WTC11 (cell line): ENCODE data around the gene PATL2. TPM values are rescaled to one million over a fixed set of nuclear protein-coding genes. Genes with fewer than 3 reads are reported as not detected.

Source experiments
- ATAC-seq: fragments of 200-7000 bp; cut with Tn5 transposase; 2 replicates; pipeline ENCODE4 v1.10.0; 2021; ENCODE audit warnings: mild to moderate bottlenecking, moderate library complexity
- CTCF ChIA-PET: fragments of 300-600 bp; sonication (Branson Sonifier 250); formaldehyde crosslinking; loops from one replicate; lab custom pipeline; 2021; ENCODE audit warnings: antibody characterized with exemption; lab: Charles Lee
- POLR2A ChIA-PET: fragments of 350-600 bp; sonication (Branson Sonifier 250); formaldehyde crosslinking; loops from one replicate; lab custom pipeline; 2021; ENCODE audit warnings: antibody characterized with exemption; lab: Charles Lee
- DNase-seq: peaks from one replicate; pipeline ENCODE4 v3.0.0; 2021; ENCODE audit warnings: low spot score
- H3K27ac Mint-ChIP-seq: 2 replicates; pipeline ENCODE4 v1.8.0; 2021; ENCODE audit warnings: mixed read lengths
- H3K27me3 Mint-ChIP-seq: 2 replicates; pipeline ENCODE4 v1.8.0; 2021; ENCODE audit warnings: low read depth, mild to moderate bottlenecking, moderate library complexity, mixed read lengths
- H3K36me3 Mint-ChIP-seq: 2 replicates; pipeline ENCODE4 v1.8.0; 2021; ENCODE audit warnings: mixed read lengths
- H3K4me1 Mint-ChIP-seq: 2 replicates; pipeline ENCODE4 v1.8.0; 2022; ENCODE audit warnings: mixed read lengths
- H3K4me3 Mint-ChIP-seq: 2 replicates; pipeline ENCODE4 v1.8.0; 2021; ENCODE audit warnings: mild to moderate bottlenecking, moderate library complexity, mixed read lengths
- H3K9me3 Mint-ChIP-seq: 2 replicates; pipeline ENCODE4 v1.8.0; 2021; ENCODE audit warnings: mixed read lengths
- ATF1 ChIP-seq: sonication (generic); formaldehyde crosslinking; IDR thresholded peaks from 2 replicates; pipeline ENCODE4 v1.8.1; 2023; ENCODE audit warnings: mild to moderate bottlenecking, moderate library complexity, missing genetic modification reagents
- CBFB ChIP-seq: sonication (generic); formaldehyde crosslinking; IDR thresholded peaks from 2 replicates; pipeline ENCODE4 v1.8.1; 2022; ENCODE audit warnings: mild to moderate bottlenecking, low read depth, missing genetic modification reagents
- CREM ChIP-seq: sonication (generic); formaldehyde crosslinking; IDR thresholded peaks from 2 replicates; pipeline ENCODE4 v1.8.1; 2022; ENCODE audit warnings: mild to moderate bottlenecking, missing genetic modification reagents, moderate library complexity
- ESRRA ChIP-seq: sonication (generic); formaldehyde crosslinking; IDR thresholded peaks from 2 replicates; pipeline ENCODE4 v1.8.1; 2022; ENCODE audit warnings: mild to moderate bottlenecking, missing genetic modification reagents, borderline replicate concordance
- FOXK1 ChIP-seq: sonication (generic); formaldehyde crosslinking; IDR thresholded peaks from 2 replicates; pipeline ENCODE4 v1.8.0; 2022; ENCODE audit warnings: mild to moderate bottlenecking, moderate library complexity, missing genetic modification reagents
- IRF2 ChIP-seq: sonication (generic); formaldehyde crosslinking; IDR thresholded peaks from 2 replicates; pipeline ENCODE4 v1.8.0; 2022; ENCODE audit warnings: low read depth, missing genetic modification reagents, borderline replicate concordance
- KAT7 ChIP-seq: sonication (generic); formaldehyde crosslinking; IDR thresholded peaks from 2 replicates; pipeline ENCODE4 v1.8.1; 2023; ENCODE audit warnings: missing genetic modification reagents, mild to moderate bottlenecking, borderline replicate concordance
- NFE2L1 ChIP-seq: sonication (generic); formaldehyde crosslinking; IDR thresholded peaks from 2 replicates; pipeline ENCODE4 v1.8.1; 2023; ENCODE audit warnings: missing genetic modification reagents
- NR2C2 ChIP-seq: sonication (generic); formaldehyde crosslinking; IDR thresholded peaks from 2 replicates; pipeline ENCODE4 v1.8.0; 2022; ENCODE audit warnings: mild to moderate bottlenecking, missing genetic modification reagents
- OVOL2 ChIP-seq: fragments of 250-450 bp; sonication (Bioruptor Pico); IDR thresholded peaks from 2 replicates; pipeline ENCODE4 v1.9.0; 2021; ENCODE audit warnings: mild to moderate bottlenecking, borderline replicate concordance
- SOX15 ChIP-seq: fragments of 250-450 bp; sonication (Bioruptor Pico); IDR thresholded peaks from 2 replicates; pipeline ENCODE4 v1.9.0; 2021; ENCODE audit warnings: mild to moderate bottlenecking
- ZBTB21 ChIP-seq: sonication (generic); formaldehyde crosslinking; IDR thresholded peaks from 2 replicates; pipeline ENCODE4 v1.8.1; 2023; ENCODE audit warnings: mild to moderate bottlenecking, missing genetic modification reagents, borderline replicate concordance
- ZNF138 ChIP-seq: sonication (generic); formaldehyde crosslinking; conservative IDR thresholded peaks from 2 replicates; pipeline ENCODE4 v1.8.1; 2022; ENCODE audit warnings: mild to moderate bottlenecking, moderate library complexity, missing genetic modification reagents
- ZNF219 ChIP-seq: sonication (generic); formaldehyde crosslinking; IDR thresholded peaks from 2 replicates; pipeline ENCODE4 v1.8.0; 2023; ENCODE audit warnings: missing genetic modification reagents, mild to moderate bottlenecking, borderline replicate concordance
- ZNF232 ChIP-seq: sonication (generic); formaldehyde crosslinking; IDR thresholded peaks from 2 replicates; pipeline ENCODE4 v1.8.0; 2022; ENCODE audit warnings: mild to moderate bottlenecking, missing genetic modification reagents
- ZNF317 ChIP-seq: sonication (generic); formaldehyde crosslinking; IDR thresholded peaks from 2 replicates; pipeline ENCODE4 v1.8.1; 2023; ENCODE audit warnings: low read depth, mild to moderate bottlenecking, moderate library complexity, missing genetic modification reagents, borderline replicate concordance
- ZNF396 ChIP-seq: fragments of 250-450 bp; sonication (Bioruptor Pico); IDR thresholded peaks from 2 replicates; pipeline ENCODE4 v1.8.0; 2021; ENCODE audit warnings: mild to moderate bottlenecking, moderate library complexity, borderline replicate concordance
- ZNF416 ChIP-seq: fragments of 250-450 bp; sonication (Bioruptor Pico); IDR thresholded peaks from 2 replicates; pipeline ENCODE4 v1.9.0; 2021; ENCODE audit warnings: mild to moderate bottlenecking, inconsistent platforms
- total RNA-seq: library from RNA; stranded (reverse); gene quantifications from 3 replicates; pipeline ENCODE4 v1.2.3, GENCODE V29; 2021
- TF ChIP-seq, protein P1 (sequence below): sonication (generic); formaldehyde crosslinking; IDR thresholded peaks from 2 replicates; pipeline ENCODE4 v1.8.1; 2023; ENCODE audit warnings: mild to moderate bottlenecking, missing genetic modification reagents
- TF ChIP-seq, protein P2 (sequence below): sonication (generic); formaldehyde crosslinking; IDR thresholded peaks from 2 replicates; pipeline ENCODE4 v1.8.1; 2023; ENCODE audit warnings: mild to moderate bottlenecking, missing genetic modification reagents, borderline replicate concordance
- TF ChIP-seq, protein P3 (sequence below): sonication (generic); formaldehyde crosslinking; IDR thresholded peaks from 2 replicates; pipeline ENCODE4 v1.8.1; 2022; ENCODE audit warnings: mild to moderate bottlenecking, moderate library complexity, missing genetic modification reagents

Gene PATL2
- total RNA-seq, 1 experiment from 2014 or later, result 0.59 TPM

DNA sequence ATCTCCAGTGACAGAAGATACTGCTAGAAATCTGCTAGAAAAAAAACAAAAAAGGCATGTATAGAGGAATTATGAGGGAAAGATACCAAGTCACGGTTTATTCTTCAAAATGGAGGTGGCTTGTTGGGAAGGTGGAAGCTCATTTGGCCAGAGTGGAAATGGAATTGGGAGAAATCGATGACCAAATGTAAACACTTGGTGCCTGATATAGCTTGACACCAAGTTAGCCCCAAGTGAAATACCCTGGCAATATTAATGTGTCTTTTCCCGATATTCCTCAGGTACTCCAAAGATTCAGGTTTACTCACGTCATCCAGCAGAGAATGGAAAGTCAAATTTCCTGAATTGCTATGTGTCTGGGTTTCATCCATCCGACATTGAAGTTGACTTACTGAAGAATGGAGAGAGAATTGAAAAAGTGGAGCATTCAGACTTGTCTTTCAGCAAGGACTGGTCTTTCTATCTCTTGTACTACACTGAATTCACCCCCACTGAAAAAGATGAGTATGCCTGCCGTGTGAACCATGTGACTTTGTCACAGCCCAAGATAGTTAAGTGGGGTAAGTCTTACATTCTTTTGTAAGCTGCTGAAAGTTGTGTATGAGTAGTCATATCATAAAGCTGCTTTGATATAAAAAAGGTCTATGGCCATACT lies 4.1 kb upstream of the PATL2 start (continued):
- TF ChIP-seq NFE2L1 (CRISPR knock-in tag) (no peak), NR2C2 (CRISPR knock-in tag) (no peak), ZNF138 (CRISPR knock-in tag) (no peak), ZNF416 (CRISPR knock-in tag) (no peak), ZBTB21 (CRISPR knock-in tag) (no peak), CBFB (CRISPR knock-in tag) (no peak), KAT7 (CRISPR knock-in tag) (no peak), ESRRA (CRISPR knock-in tag) (no peak), IRF2 (CRISPR knock-in tag) (no peak), ZNF396 (CRISPR knock-in tag) (no peak), ATF1 (CRISPR knock-in tag) (no peak)
- TF ChIP-seq, protein P1, sequence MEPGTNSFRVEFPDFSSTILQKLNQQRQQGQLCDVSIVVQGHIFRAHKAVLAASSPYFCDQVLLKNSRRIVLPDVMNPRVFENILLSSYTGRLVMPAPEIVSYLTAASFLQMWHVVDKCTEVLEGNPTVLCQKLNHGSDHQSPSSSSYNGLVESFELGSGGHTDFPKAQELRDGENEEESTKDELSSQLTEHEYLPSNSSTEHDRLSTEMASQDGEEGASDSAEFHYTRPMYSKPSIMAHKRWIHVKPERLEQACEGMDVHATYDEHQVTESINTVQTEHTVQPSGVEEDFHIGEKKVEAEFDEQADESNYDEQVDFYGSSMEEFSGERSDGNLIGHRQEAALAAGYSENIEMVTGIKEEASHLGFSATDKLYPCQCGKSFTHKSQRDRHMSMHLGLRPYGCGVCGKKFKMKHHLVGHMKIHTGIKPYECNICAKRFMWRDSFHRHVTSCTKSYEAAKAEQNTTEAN, result no peak

DNA sequence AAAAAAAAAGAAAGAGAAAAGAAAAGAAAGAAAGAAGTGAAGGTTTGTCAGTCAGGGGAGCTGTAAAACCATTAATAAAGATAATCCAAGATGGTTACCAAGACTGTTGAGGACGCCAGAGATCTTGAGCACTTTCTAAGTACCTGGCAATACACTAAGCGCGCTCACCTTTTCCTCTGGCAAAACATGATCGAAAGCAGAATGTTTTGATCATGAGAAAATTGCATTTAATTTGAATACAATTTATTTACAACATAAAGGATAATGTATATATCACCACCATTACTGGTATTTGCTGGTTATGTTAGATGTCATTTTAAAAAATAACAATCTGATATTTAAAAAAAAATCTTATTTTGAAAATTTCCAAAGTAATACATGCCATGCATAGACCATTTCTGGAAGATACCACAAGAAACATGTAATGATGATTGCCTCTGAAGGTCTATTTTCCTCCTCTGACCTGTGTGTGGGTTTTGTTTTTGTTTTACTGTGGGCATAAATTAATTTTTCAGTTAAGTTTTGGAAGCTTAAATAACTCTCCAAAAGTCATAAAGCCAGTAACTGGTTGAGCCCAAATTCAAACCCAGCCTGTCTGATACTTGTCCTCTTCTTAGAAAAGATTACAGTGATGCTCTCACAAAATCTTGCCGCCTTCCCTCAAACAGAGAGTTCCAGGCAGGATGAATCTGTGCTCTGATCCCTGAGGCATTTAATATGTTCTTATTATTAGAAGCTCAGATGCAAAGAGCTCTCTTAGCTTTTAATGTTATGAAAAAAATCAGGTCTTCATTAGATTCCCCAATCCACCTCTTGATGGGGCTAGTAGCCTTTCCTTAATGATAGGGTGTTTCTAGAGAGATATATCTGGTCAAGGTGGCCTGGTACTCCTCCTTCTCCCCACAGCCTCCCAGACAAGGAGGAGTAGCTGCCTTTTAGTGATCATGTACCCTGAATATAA lies 2.2 kb upstream of the PATL2 start:
- no peak for DNase-seq

More for the DNA sequence above, 2.2 kb upstream of the PATL2 start:
- peaks cover 13% of the 10 kb centered on the region for H3K4me1 Mint-ChIP-seq
- TF ChIP-seq, protein P2, sequence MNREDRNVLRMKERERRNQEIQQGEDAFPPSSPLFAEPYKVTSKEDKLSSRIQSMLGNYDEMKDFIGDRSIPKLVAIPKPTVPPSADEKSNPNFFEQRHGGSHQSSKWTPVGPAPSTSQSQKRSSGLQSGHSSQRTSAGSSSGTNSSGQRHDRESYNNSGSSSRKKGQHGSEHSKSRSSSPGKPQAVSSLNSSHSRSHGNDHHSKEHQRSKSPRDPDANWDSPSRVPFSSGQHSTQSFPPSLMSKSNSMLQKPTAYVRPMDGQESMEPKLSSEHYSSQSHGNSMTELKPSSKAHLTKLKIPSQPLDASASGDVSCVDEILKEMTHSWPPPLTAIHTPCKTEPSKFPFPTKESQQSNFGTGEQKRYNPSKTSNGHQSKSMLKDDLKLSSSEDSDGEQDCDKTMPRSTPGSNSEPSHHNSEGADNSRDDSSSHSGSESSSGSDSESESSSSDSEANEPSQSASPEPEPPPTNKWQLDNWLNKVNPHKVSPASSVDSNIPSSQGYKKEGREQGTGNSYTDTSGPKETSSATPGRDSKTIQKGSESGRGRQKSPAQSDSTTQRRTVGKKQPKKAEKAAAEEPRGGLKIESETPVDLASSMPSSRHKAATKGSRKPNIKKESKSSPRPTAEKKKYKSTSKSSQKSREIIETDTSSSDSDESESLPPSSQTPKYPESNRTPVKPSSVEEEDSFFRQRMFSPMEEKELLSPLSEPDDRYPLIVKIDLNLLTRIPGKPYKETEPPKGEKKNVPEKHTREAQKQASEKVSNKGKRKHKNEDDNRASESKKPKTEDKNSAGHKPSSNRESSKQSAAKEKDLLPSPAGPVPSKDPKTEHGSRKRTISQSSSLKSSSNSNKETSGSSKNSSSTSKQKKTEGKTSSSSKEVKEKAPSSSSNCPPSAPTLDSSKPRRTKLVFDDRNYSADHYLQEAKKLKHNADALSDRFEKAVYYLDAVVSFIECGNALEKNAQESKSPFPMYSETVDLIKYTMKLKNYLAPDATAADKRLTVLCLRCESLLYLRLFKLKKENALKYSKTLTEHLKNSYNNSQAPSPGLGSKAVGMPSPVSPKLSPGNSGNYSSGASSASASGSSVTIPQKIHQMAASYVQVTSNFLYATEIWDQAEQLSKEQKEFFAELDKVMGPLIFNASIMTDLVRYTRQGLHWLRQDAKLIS (CRISPR knock-in tag), result no peak
- TF ChIP-seq FOXK1 (CRISPR knock-in tag) (no peak), ZBTB21 (CRISPR knock-in tag) (no peak), CREM (CRISPR knock-in tag) (no peak), OVOL2 (CRISPR knock-in tag) (no peak), ZNF232 (CRISPR knock-in tag) (no peak), SOX15 (CRISPR knock-in tag) (no peak), ZNF219 (no peak), ZNF317 (CRISPR knock-in tag) (no peak)
- TF ChIP-seq, protein P3, sequence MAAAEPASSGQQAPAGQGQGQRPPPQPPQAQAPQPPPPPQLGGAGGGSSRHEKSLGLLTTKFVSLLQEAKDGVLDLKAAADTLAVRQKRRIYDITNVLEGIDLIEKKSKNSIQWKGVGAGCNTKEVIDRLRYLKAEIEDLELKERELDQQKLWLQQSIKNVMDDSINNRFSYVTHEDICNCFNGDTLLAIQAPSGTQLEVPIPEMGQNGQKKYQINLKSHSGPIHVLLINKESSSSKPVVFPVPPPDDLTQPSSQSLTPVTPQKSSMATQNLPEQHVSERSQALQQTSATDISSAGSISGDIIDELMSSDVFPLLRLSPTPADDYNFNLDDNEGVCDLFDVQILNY (CRISPR knock-in tag), result no peak
- H3K27ac Mint-ChIP-seq, result no peak overlapping the region
- no peaks in the 10 kb centered on the region for H3K9me3 Mint-ChIP-seq
- H3K36me3 Mint-ChIP-seq, result peaks cover 21% of the 10 kb centered on the region
- ChIA-PET POLR2A (interaction anchor here (1.0 to 4.0 kb wide), 4 partner anchors 15 to 50 kb away, joined by 3 to 37 read pairs (median 4); no protein-coding TSS in a partner anchor), CTCF (interaction anchor here (0.6 to 4.5 kb wide), 21 partner anchors 14 to 405 kb away, joined by 3 to 92 read pairs (median 3); partner anchors contain the start of genes SPG11 and TRIM69)
- peaks cover 15% of the 10 kb centered on the region for H3K27me3 Mint-ChIP-seq
- no peak for ATAC-seq
- H3K4me3 Mint-ChIP-seq, result peak overlapping the region; percentile 94
